GM18861 (cell line): ENCODE measurements around the gene ASB6.
"Not testable (repeated sequence)": the region's sequence is repeated elsewhere in the genome, so short reads cannot be mapped to it uniquely, and the experiment has no call there.

Experiments used
- ATAC-seq: cut with Tn5 transposase; IDR thresholded peaks from one replicate; pipeline ENCODE4 v1.9.1; 2021; ENCODE audit not compliant: unreplicated experiment

The ASB6 gene

DNA sequence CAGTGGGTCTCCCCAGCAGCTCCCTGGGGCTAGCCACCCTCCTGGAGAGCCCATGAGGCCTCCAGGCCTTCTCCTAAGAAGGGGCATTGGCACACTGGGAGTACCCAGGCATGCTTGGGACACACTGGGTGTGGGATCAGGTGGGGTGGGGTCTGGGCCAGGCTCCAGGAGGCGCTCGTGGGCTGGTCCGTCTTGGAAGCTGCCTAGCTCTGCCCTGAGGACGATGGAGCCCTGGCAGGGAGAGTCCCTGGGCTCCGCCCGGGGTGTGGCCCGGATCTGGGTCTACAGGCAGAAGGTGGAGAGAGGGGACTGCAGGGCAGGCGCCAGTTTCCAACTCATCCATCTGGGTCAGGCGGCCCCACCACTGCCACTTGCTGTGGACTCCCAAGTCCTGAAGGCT is 25.9 kb upstream of the ASB6 start:
- ATAC-seq: no peak

DNA sequence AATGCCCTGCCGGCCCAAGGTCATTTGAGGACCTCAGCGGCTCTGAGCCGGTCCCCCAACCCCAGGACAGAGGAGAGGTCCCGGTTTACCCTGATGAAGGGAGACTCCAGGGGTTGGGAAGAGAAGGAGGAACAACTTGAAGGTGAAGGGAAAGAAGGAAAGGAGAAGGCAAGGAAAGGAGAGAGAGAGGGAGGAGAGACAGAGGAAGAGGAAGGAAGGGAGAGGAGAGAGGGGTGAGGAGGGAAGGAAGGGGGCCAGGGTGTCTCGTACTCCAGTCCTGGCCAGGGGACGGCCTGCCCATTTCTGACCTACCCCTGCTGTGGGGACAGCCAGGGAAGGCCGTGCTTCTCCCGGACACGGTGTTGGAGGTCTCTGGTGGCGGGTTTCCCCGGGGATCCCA is 25.4 kb upstream of the ASB6 start:
- no peak for ATAC-seq

DNA sequence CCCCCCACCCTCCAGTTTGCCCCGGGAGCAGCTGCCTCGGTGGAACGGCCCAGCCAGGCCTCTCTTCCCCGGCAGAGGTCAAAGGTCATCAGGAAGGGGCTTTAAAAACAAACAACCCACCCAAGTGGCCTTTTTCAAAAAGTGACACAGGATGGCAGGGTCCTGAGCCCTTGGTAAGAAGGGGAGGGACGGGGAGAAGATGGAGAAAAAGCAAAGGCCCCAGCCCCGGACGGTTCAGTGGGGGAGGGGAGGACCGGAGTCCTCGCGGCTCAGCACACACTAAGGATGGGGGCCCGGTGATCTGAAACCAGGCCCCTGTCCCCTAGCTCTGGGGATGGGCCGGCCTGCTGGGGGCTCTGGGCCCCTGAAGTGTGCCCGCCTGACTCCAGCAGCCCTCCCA is 24.6 kb upstream of the ASB6 start:
- no peak for ATAC-seq

DNA sequence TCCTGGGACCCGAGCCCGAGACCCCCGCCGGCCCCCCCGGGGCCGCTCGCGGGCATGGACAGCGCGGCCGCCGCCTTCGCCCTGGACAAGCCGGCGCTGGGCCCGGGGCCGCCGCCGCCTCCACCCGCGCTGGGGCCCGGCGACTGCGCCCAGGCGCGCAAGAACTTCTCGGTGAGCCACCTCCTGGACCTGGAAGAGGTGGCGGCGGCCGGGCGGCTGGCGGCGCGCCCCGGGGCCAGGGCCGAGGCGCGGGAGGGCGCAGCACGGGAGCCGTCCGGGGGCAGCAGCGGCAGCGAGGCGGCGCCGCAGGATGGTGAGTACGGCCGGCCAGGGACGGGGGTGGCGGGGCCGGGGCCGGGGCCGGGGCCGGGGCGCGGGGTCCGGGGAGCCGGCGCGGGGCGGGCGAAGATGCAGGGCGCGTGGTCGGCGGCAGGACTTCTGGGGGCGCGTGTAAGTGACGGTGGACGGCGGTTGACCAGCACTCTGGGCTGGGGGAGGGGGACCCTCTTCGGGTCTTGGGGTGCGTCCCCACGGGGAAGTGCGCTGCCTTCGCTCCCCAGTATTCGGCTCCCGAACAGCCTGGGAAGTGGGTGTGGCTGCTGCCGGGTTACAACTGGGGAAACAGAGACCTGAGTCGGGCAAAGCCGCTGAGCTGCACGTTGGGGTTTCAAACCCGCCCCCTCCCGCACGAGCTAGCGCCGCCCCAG is 24.0 kb upstream of the ASB6 start:
- ATAC-seq: no peak

DNA sequence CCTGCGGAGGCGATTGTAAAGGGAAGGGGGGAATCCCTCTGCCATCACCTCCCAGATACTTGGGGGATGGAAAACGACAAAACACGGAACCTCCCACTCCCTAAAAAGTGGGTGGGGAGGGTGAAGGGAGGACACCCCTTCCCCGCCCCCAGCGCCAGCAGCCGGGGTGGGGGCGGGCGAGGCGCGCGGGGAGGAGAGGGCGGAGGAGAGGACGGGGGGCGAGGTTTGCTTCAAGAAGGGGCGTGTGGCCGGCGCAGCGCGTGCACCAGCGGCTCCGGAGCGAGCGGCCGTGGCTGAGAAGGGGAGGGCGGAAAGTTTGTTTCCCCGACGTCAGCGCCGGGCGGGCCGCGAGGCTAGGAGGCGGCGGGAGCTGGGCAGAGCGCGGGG is 23.4 kb upstream of the ASB6 start, which contains the start of gene PRRX2:
Gene PRRX2, plus strand, starts transcription at position 259 of the 387 bp plus-strand sequence. CDS start 221 bp downstream, outside the sequence.
- ATAC-seq: no peak

DNA sequence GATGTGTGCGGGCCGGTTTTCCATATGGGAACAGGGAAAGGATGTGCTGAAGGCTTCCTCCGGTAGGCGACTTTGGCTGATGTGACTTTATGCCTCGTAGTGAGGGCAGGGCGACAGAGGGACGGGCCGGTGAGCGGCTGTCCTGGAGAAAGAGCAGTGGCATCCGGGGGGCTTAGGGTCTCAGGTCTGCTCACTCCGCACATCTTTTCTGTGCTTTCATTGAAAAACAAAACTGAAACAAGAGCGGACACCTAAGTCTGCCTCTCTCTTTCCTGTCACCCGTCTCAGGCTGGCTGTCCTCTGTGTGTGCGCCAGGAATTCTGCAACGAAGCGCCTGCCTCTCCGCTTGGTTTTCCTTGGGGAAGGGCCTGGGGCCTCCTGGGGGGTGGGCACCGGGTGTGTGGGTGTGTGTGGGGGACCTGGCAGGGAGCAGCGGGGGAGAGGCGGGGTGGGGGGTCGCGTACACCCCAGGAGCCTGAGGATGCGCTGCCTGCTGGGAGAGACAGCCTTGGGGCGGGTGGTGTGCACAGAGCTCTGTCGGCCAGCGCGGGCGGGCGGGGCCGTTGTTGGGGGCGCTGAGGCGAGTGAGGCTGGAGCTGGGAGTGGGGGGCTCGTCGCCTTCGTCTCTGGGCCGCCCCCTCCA is 22.9 kb upstream of the ASB6 start:
- ATAC-seq: no peak

DNA sequence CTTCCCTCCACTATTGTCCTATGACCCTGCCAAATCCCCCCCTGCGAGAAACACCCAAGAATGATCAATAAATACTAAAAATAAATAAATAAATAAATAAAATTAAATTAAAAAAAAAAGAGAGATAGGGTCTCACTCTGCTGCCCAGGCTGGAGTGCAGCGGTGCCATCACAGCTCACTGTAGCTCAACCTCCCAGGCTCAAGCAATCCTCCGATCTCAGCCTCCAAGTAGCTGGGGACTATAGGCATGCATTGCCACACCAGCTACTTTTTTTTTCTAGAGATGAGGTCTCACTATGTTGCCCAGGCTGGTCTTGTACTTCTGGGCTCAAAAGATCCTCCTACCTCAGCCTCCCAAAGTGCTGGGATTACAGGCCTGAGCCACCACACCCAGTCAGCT is 20.3 kb upstream of the ASB6 start:
- ATAC-seq: not testable (repeated sequence)

DNA sequence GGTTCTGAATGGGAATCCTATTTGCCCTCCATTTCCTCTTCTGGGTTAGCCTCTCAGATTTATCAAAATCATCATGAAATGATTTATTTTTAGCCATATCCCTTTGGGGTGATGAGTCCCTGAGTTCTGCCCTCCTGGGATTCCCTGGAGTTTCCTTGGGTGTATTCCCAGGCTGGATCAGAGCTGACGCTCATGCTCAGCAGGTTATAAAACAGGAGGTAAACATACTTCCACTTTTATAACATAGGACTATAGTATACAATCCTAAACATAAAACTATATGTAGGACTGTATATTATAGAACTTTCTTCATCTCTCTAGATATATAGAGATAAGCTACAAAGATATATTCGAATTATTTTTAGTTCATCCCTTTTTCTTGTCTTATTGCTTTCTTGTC is 19.1 kb upstream of the ASB6 start:
- ATAC-seq: no peak

DNA sequence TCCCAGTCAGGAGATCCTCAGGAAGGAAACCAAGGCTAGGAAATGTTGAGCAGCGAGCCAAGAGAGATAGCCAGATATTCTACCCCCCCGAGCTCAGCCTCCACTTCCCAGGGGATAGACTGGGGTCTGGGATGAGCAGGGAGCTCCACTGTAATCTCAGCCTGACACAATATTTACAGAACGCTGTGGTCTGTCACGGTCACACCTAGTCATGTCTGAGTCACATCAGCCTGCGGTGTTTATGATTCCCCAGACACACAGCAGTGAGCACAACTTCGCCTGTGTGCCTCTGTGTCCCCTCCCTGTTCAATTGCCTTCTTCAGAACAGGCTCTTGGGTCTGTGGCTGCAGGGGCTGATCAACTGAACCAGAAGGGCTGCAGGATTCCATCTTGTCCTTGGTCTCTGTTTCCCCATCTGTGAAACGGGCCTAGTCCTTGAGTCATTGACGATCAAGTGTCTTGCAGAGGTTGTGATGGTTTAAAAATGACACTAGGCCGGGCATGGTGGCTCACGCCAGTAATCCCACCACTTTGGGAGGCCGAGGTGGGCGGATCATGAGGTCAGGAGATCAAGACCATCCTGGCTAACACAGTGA is 14.9 kb upstream of the ASB6 start:
- no peak for ATAC-seq

DNA sequence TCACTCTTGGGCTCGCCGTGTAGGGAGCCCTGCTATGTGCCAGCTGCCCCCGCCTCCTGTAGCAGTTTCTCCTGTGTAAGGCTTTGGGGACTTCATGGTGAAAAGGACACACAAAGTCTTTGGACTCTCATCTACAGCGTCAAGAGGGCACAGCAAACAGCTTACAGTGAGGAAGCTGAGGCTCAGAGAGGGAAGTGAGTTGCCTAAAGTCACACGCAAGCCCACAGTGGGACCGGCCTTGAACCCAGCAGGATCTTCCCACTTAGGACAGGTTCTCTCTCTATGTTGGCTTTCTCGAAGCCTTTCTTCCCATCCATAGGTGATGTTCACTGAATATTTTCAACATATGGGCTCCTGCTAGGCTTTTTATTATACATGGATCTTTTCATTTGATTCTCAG is 13.7 kb upstream of the ASB6 start:
- no peak for ATAC-seq

DNA sequence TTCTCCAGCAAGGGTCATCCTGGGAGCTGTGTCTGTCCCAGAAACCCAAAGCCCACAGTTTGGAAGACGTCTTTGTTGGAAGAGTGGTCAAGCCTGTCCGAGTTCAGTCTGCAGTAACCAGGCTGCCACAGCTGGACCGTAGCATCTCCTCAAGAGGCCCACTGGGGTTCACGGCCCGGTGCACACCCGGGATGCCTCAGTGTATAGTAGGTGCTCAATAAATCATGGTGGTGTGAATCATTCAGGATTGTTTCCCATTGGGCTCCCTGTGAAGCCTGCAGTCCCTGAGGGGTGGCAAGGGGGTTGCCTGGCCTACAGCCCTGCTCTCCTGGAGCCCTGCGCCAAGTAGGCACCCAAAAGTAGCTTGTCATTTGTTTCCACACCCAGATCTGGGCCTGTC is 13.2 kb upstream of the ASB6 start:
- no peak for ATAC-seq

DNA sequence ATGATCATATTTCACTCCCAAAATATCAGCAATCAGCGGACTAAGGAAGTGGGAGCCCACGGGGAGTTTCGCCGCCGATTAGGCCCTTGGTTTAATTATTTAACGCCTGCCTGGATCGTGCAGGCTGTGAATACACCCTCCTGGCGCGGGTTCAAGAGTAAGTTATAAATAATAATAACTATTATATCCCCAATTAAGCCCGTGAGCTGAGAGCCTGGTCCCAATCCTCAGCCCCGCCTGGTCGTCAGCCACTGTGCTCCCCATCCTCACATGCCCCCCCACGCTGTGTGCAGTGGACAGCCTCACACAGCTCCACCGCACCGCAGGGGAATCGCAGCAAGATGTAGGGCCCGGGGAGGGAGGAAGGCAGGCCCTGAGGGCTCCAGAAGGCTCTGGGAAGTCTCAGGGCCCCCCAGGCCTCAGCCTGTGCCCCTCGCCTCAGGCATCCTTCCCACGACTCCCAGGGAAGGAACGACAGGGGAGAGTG is 12.6 kb upstream of the ASB6 start:
- ATAC-seq: no peak

DNA sequence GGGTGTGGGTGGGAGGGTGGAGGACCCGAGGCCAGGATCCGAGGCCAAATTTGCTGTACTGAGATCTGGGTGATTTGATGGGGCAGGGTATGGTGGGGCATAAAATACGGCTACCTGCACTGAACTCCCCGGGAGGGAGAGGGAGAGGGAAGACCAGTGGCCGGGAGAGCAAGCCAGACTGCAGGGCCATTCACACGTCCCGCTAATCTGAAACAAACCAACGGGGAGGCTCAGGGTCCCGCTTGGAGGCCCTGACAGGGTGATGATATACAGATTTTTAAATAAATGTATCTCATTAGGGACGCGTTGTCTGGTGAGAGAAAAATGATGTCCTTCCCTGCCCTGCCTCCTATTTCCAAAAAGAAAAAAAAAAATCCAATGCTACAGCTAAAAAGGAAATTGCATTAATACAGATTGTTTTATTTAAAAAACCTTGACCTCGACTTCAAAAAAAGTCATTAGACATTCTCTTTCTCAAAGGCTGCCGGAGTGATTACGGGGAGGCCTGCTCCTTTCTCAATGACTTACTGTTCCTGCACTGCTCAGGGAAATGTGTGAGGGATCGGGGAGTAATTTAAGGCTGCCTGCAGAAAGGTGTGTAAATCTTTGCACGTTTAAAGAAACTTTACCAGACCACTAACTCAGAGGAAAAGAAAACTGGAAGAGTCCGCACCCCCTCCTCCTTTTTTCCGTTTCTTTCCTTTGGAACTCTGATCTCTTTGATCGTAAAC is 12.0 kb upstream of the ASB6 start:
- no peak for ATAC-seq

DNA sequence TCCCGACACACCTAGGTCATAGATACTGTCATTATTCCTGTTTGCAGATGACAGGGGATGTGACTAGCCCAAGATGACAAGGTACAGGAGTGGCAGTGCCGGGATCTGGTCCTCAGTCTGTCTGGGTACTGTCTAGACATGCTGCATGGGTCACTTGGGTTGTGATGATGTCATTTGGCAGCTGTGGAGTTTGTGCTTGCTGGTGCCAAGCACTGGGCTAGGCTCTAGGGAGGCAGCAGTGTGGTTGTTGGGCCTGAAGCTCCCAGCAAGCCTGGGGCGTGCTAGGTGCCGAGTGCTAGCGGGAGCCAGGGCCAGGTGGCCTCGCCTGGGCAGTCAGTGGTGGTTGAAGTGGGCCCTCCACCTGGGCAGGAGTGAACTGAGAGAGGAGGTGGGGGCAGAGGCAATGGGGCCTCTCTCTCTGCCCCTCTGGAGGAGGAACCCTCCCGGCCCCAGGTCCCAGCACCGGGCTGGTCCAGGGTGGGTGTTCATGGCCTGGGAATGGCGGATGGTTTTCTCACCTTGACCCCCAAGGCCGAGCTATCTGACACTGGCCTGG is 8.8 kb upstream of the ASB6 start:
- no peak for ATAC-seq

DNA sequence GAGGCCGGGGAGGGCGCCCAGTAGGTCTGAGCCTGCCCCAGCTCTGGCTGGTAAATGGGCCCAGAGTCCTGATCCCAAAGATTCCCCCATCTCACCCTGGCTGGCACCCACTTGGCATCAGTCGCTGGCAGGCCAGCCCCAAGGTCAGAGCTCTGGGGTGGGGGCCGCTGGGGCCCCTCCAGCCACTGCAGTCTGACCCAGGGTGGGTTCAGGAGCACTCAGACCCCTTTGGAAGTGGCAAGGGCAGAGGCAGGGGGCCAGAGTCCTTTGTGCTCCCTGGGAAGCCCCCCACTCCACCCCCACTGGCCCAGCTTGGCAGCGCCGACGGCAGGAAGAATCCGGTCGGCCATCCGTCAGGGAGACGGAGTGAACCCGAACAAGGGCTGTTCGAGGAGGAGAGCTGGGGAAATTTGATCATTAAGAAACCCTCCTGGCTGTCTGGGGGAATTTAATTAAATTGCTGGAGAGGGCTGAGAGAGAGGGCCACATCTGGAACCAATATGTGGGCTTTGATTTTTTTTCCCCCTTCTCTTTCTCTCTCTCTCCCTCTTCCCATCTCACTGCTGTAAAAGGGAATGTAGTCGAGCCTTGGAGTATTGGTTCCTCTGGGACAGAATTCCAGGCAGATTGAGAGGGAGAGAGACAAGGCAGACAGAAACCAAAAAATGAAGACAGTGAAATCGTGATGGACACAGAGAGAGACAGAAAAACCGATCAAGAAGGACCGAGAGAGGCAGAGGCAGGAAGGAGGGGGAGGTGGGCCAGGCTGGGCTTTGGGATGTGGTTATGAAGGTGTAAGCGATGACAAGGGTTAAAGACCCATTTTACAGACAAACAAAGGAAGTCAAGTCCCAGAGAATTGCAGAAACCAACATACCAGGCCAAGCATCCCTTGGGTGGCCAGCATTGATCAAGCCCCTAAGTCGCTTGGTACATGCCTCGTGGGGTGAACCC is 8.1 kb upstream of the ASB6 start:
- ATAC-seq: no peak

DNA sequence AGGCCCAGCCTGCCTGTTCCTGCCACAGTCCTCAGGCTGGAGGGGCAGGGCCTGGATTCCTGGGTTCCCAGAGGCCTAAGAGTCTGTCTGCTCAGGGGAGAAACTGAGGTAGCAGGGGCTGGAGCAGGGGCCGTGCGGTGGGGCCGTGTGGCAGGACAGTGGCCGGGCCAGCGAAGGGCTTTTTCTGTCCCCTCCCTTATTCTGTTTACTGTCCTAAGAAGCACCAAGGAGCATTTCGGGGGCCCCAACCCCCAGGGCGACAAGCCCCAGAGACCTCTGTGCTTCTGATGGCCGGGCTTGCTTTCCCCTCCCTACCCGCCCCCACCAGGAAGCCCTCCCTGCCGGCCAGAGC is 6.8 kb upstream of the ASB6 start:
- ATAC-seq: no peak

DNA sequence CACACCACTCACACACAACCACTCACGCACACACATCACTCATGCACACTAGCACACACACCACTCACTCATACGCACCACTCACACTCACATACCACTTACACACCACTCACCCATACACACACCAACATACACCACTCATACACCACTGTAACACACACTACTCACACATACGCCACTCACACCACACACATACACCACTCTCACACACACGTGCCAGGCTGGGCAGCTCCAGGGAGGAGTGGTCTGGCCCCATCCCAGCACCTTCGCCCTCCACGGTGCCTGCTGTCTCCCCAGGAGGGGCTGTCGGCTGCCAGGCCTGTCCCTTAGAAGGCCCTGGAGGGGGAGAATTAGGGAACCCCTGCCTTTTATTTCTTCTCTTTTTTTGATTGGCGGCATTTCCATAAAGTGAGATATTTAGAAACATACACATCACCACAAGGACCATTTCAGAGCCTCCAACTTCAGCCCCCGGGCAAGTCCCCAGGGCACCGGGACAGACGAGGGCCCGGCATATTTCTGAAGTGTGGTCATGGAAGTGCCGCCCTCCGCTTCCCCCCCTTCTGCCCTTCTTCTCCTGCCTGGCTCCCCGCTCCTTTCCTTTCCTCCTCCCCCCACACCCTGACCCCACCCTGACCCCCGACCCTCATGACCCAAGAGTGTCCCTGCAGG is 6.3 kb upstream of the ASB6 start:
- ATAC-seq: no peak

DNA sequence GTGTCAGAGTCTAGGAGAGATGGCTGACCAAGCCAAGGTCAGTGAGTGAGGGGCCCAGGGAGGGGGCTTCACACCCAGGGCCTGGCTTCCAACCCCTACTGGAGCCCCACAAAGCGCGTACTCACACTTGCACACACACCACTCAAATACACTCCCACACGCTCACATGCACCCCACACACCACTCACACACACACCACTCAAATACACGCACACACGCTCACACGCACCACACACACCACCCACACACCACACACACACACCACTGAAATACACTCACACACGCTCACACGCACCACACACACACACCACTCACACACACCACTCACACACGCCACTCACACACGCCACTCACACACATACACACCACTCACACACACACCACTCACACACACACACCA is 5.7 kb upstream of the ASB6 start:
- no peak for ATAC-seq

DNA sequence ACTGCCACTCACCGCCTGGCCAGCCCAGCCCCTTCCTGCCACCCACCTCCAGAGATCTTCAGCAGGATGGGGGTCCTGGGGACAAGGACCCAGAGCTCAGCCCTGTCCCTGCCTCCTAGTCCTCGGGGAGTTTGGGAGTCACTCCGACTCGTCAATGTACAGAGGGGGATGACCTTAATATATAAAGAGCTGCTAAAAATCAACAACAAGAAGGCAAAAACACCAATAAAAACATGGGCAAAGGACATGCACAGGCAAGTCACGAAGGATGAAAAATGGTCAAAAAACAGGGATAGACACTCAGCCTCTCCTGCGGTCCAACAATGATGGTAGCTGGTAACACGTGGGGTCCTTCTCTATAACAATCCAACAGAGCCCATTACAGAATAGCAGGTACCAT is 4.7 kb upstream of the ASB6 start:
- no peak for ATAC-seq

DNA sequence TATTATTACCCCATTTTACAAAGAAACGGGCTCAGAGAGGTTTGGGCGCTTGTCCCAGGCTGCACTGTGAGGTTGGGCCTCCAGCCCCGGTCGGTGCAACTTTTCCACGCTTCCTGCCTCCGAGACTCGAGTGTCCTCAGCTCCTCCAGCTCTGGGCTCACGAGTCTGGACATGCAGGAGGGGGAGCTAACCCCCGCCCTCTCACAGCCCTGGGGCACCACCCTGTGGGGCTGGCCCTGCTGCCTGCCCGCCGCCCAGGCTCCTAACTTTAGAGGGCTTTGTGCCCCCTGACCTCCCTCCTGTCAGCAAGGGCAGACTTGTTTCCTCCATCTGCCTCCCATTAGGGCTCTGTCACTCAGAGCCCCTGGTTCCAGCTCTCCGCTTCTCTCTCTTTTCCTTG is 4.3 kb upstream of the ASB6 start:
- no peak for ATAC-seq
